ENCODE measurements around the gene MATK.

The MATK gene

GRCh38 chr19:3778104-3778867, 7.9 kb downstream of the MATK start:
- Mint-ChIP-seq H3K9me3 (peaks cover 16% of the 10 kb centered on the region), H3K36me3 (ENCODE audit: low read depth) (peaks cover 5% of the 10 kb centered on the region), H3K27me3 (ENCODE audit: low read depth) (peaks cover 25% of the 10 kb centered on the region), H3K4me1 (no peaks in the 10 kb centered on the region), H3K4me3 (no peak overlapping the region), H3K27ac (no peak overlapping the region)
- TF ChIP-seq, protein P1, sequence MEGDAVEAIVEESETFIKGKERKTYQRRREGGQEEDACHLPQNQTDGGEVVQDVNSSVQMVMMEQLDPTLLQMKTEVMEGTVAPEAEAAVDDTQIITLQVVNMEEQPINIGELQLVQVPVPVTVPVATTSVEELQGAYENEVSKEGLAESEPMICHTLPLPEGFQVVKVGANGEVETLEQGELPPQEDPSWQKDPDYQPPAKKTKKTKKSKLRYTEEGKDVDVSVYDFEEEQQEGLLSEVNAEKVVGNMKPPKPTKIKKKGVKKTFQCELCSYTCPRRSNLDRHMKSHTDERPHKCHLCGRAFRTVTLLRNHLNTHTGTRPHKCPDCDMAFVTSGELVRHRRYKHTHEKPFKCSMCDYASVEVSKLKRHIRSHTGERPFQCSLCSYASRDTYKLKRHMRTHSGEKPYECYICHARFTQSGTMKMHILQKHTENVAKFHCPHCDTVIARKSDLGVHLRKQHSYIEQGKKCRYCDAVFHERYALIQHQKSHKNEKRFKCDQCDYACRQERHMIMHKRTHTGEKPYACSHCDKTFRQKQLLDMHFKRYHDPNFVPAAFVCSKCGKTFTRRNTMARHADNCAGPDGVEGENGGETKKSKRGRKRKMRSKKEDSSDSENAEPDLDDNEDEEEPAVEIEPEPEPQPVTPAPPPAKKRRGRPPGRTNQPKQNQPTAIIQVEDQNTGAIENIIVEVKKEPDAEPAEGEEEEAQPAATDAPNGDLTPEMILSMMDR (IDR thresholded peaks at IDR 0.05; ENCODE audit: unreplicated experiment in 3 of 3): no peak

DNA sequence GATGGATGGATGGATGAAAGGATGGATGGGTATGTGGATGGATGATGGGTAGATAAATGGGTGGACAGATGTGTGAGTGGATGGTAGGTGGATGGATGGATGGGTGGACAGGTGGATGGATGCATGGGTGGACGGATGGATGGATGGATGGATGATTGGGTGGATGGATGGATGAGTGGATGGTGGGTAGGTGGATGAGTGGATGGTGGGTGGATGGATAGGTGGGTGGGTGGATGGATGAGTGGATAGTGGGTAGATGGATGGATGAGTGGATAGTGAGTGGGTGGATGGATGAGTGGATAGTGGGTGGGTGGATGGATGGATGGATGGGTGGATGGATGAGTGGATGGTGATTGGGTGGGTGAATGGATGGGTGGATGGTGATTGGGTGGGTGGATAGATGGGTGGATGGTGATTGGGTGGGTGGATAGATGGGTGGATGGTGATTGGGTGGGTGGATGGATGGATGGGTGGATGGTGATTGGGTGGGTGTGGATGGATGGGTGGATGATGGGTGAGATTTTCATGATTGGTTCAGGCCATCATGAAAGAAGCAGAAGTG, 9.6 kb downstream of the MATK start:
- TF ChIP-seq, protein P1 (IDR thresholded peaks at IDR 0.05; ENCODE audit: unreplicated experiment in 3 of 3): no peak
- no peak overlapping the region for H3K4me3 Mint-ChIP-seq
- H3K4me1 Mint-ChIP-seq: peaks cover 3% of the 10 kb centered on the region
- no peaks in the 10 kb centered on the region for H3K36me3 Mint-ChIP-seq (ENCODE audit: low read depth)
- peaks cover 20% of the 10 kb centered on the region for H3K27me3 Mint-ChIP-seq (ENCODE audit: low read depth)
- H3K9me3 Mint-ChIP-seq: peaks cover 8% of the 10 kb centered on the region
- no peak overlapping the region for H3K27ac Mint-ChIP-seq

- H3K27ac Mint-ChIP-seq: no peak overlapping the region
- H3K4me3 Mint-ChIP-seq: no peak overlapping the region
- H3K9me3 Mint-ChIP-seq: peaks cover under 1% of the 10 kb centered on the region
- no peaks in the 10 kb centered on the region for H3K36me3 Mint-ChIP-seq (ENCODE audit: low read depth)
- peaks cover 9% of the 10 kb centered on the region for H3K4me1 Mint-ChIP-seq
- peaks cover 13% of the 10 kb centered on the region for H3K27me3 Mint-ChIP-seq (ENCODE audit: low read depth)
- TF ChIP-seq, protein P1 (IDR thresholded peaks at IDR 0.05; ENCODE audit: unreplicated experiment in 3 of 3): no peak
These were observed 10.3 kb downstream of the MATK start for GRCh38 chr19:3775831-3776230.

GRCh38 chr19:3775374-3775711, 10.8 kb downstream of the MATK start:
- Mint-ChIP-seq H3K36me3 (ENCODE audit: low read depth) (no peaks in the 10 kb centered on the region), H3K4me1 (peaks cover 9% of the 10 kb centered on the region), H3K4me3 (no peak overlapping the region), H3K27me3 (ENCODE audit: low read depth) (peaks cover 13% of the 10 kb centered on the region), H3K27ac (no peak overlapping the region), H3K9me3 (no peaks in the 10 kb centered on the region)
- TF ChIP-seq, protein P1 (IDR thresholded peaks at IDR 0.05; ENCODE audit: unreplicated experiment in 3 of 3): no peak

- Mint-ChIP-seq H3K4me1 (peaks cover 9% of the 10 kb centered on the region), H3K9me3 (no peaks in the 10 kb centered on the region), H3K4me3 (no peak overlapping the region), H3K27me3 (ENCODE audit: low read depth) (peaks cover 13% of the 10 kb centered on the region), H3K27ac (no peak overlapping the region), H3K36me3 (ENCODE audit: low read depth) (no peaks in the 10 kb centered on the region)
- TF ChIP-seq, protein P1 (IDR thresholded peaks at IDR 0.05; ENCODE audit: unreplicated experiment in 3 of 3): no peak
These were observed 11.4 kb downstream of the MATK start for GRCh38 chr19:3774621-3775373.
